Osteocyte (in vitro differentiated cells): Measurements from ENCODE around the gene HNRNPUL1. TPM values are rescaled to one million over a fixed set of nuclear protein-coding genes. Genes with fewer than 3 reads are reported as not detected.

Experiments used
- DNase-seq: peaks from one replicate; pipeline ENCODE4 v3.0.0; 2021; ENCODE audit warnings: mixed read lengths; ENCODE audit not compliant: unreplicated experiment; ENCODE audit errors: extremely low spot score
- H3K27ac Mint-ChIP-seq: one replicate; pipeline ENCODE4 v1.8.0; 2021; ENCODE audit warnings: mild to moderate bottlenecking, mixed read lengths; ENCODE audit not compliant: unreplicated experiment
- H3K27me3 Mint-ChIP-seq: one replicate; pipeline ENCODE4 v1.8.0; 2021; ENCODE audit warnings: mixed read lengths; ENCODE audit not compliant: unreplicated experiment
- H3K36me3 Mint-ChIP-seq: one replicate; pipeline ENCODE4 v1.8.0; 2021; ENCODE audit warnings: mixed read lengths; ENCODE audit not compliant: unreplicated experiment
- H3K4me1 Mint-ChIP-seq: one replicate; pipeline ENCODE4 v1.8.0; 2021; ENCODE audit warnings: mixed read lengths; ENCODE audit not compliant: unreplicated experiment
- H3K4me3 Mint-ChIP-seq: one replicate; pipeline ENCODE4 v1.8.0; 2021; ENCODE audit warnings: mild to moderate bottlenecking, moderate library complexity, mixed read lengths; ENCODE audit not compliant: unreplicated experiment
- H3K9me3 Mint-ChIP-seq: one replicate; pipeline ENCODE4 v1.8.0; 2021; ENCODE audit warnings: mixed read lengths; ENCODE audit not compliant: unreplicated experiment
- total RNA-seq: library from RNA; stranded (reverse); gene quantifications from 2 replicates; pipeline ENCODE4 v1.2.1, GENCODE V29; 2021
- TF ChIP-seq, protein P1 (sequence below): fragments of 200-600 bp; sonication (generic); IDR thresholded peaks from 2 replicates; pipeline ENCODE4 v1.5.0; 2021; ENCODE audit warnings: antibody characterized with exemption, mild to moderate bottlenecking, moderate library complexity

The HNRNPUL1 gene
- total RNA-seq, 1 donor from 2014 or later = 226 TPM

GRCh38 chr19:41238244-41238643, 25.9 kb upstream of the HNRNPUL1 start:
- Mint-ChIP-seq H3K27me3 (no peaks in the 10 kb centered on the region), H3K4me3 (no peak overlapping the region), H3K4me1 (no peaks in the 10 kb centered on the region), H3K36me3 (peaks cover 24% of the 10 kb centered on the region), H3K9me3 (no peaks in the 10 kb centered on the region), H3K27ac (no peak overlapping the region)
- DNase-seq = no peak
- TF ChIP-seq, protein P1, sequence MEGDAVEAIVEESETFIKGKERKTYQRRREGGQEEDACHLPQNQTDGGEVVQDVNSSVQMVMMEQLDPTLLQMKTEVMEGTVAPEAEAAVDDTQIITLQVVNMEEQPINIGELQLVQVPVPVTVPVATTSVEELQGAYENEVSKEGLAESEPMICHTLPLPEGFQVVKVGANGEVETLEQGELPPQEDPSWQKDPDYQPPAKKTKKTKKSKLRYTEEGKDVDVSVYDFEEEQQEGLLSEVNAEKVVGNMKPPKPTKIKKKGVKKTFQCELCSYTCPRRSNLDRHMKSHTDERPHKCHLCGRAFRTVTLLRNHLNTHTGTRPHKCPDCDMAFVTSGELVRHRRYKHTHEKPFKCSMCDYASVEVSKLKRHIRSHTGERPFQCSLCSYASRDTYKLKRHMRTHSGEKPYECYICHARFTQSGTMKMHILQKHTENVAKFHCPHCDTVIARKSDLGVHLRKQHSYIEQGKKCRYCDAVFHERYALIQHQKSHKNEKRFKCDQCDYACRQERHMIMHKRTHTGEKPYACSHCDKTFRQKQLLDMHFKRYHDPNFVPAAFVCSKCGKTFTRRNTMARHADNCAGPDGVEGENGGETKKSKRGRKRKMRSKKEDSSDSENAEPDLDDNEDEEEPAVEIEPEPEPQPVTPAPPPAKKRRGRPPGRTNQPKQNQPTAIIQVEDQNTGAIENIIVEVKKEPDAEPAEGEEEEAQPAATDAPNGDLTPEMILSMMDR = no peak

GRCh38 chr19:41239363-41239762, 24.8 kb upstream of the HNRNPUL1 start:
- Mint-ChIP-seq H3K27me3 (no peaks in the 10 kb centered on the region), H3K4me3 (no peak overlapping the region), H3K27ac (no peak overlapping the region), H3K4me1 (no peaks in the 10 kb centered on the region), H3K36me3 (peaks cover 26% of the 10 kb centered on the region), H3K9me3 (no peaks in the 10 kb centered on the region)
- DNase-seq = no peak
- TF ChIP-seq, protein P1 = no peak

- H3K27me3 Mint-ChIP-seq = no peaks in the 10 kb centered on the region
- no peak overlapping the region for H3K27ac Mint-ChIP-seq
- TF ChIP-seq, protein P1 = no peak
- no peaks in the 10 kb centered on the region for H3K9me3 Mint-ChIP-seq
- no peak for DNase-seq
- H3K4me1 Mint-ChIP-seq = no peaks in the 10 kb centered on the region
- peaks cover 25% of the 10 kb centered on the region for H3K36me3 Mint-ChIP-seq
- no peak overlapping the region for H3K4me3 Mint-ChIP-seq
These were observed 24.1 kb upstream of the HNRNPUL1 start for GRCh38 chr19:41239961-41240574.

- DNase-seq = no peak
- no peaks in the 10 kb centered on the region for H3K4me1 Mint-ChIP-seq
- TF ChIP-seq, protein P1 = no peak
- H3K36me3 Mint-ChIP-seq = peaks cover 31% of the 10 kb centered on the region
- no peaks in the 10 kb centered on the region for H3K9me3 Mint-ChIP-seq
- no peaks in the 10 kb centered on the region for H3K27me3 Mint-ChIP-seq
- no peak overlapping the region for H3K4me3 Mint-ChIP-seq
- H3K27ac Mint-ChIP-seq = no peak overlapping the region
These were observed 22.3 kb upstream of the HNRNPUL1 start for GRCh38 chr19:41241859-41242258.

DNA sequence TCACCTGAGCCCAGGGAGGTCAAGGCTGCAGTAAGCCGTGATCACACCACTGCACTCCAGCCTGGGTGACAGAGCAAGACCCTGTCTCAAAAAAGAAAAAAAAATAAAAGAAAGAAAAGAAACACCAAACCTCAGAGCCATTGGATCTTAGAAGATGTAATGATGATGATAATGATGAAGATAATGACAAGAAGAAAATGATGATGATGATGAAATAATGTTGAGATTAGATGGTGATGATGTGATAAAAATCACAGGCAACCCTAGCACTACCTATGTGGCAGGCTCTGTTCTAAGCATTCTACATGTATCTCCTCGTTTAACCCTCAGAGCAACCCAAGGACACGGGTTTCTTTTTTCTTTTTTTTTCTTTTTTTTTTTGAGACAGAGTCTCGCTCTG, 20.1 kb upstream of the HNRNPUL1 start:
- no peak overlapping the region for H3K27ac Mint-ChIP-seq
- TF ChIP-seq, protein P1 = no peak
- H3K4me1 Mint-ChIP-seq = no peaks in the 10 kb centered on the region
- H3K9me3 Mint-ChIP-seq = no peaks in the 10 kb centered on the region
- H3K27me3 Mint-ChIP-seq = no peaks in the 10 kb centered on the region
- no peak for DNase-seq
- H3K4me3 Mint-ChIP-seq = no peak overlapping the region
- H3K36me3 Mint-ChIP-seq = peaks cover 38% of the 10 kb centered on the region
